Right lobe of liver (tissue), 4 donors: ENCODE results near the gene MTUS2.

ENCODE experiments used
- CTCF ChIP-seq, 4 donors: fragments of 200-600 bp in 3 of 4; fragments of 450-650 bp in 1 of 4; IDR thresholded peaks; one replicate each; pipeline versions ENCODE4 v1.5.1 to v1.8.0; 2016 to 2022; ENCODE audit warnings: antibody characterized with exemption in 4 of 4, mild to moderate bottlenecking in 2 of 4
- POLR2A ChIP-seq: fragments of 450-650 bp; IDR thresholded peaks from one replicate; pipeline ENCODE4 v1.6.1; 2017; ENCODE audit warnings: antibody characterized with exemption, mild to moderate bottlenecking
- donor health status: DM: no; HTN: no; CAD: no.
- donor health status: DM: no; HTN: no; CAD: no.
- donor health status: DM: no; HTN: yes; CAD: no.

- TF ChIP-seq CTCF (IDR thresholded peaks at IDR 0.05) = no peak
- TF ChIP-seq POLR2A = no peak
These were observed 370.2 kb downstream of the MTUS2 start for GRCh38 chr13:29190298-29190697.
